Forelimb muscle (tissue), 1 donor: ENCODE data around the gene MISP3. TPM values are rescaled to one million over a fixed set of nuclear protein-coding genes. Genes with fewer than 3 reads are reported as not detected.

Source experiments
- DNase-seq: peaks from one replicate; pipeline ENCODE4 v3.0.0-alpha.2; 2013; ENCODE audit warnings: low read depth
- polyA plus RNA-seq: library from polyadenylated mRNA; unstranded; fragments of 120-200 nt; gene quantifications from one replicate; pipeline ENCODE4 v1.2.1, GENCODE V29; 2013; ENCODE audit not compliant: insufficient read length

The MISP3 gene
- polyA plus RNA-seq, 1 donor = 0.65 TPM

- DNase-seq = no peak
Observed at GRCh38 chr19:14053500-14053899, 19.1 kb upstream of the MISP3 start.

DNA sequence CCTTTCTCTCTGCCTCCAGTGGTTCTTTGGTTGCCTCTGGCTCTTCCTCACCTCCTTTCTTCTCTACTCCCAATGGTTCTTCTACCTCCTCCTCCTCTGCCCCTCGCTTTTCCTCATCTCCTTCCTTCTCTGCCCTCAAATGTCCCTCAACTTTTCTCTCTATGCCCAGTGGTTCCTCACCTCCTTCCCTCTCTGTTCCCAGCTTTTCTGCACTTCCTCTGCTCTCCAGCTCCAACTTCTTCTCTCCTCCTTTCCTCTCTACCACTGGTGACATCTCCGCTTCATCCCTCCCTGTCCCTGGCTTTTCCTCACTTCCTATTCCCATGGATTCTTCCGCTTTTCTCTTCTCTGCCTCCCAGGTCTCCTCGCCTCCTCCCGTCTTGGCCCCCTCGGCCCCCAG is 18.5 kb upstream of the MISP3 start:
- no peak for DNase-seq

GRCh38 chr19:14054721-14055120 is 17.9 kb upstream of the MISP3 start:
- DNase-seq = no peak

- DNase-seq = no peak
Observed at GRCh38 chr19:14055396-14055795, 17.2 kb upstream of the MISP3 start.

- DNase-seq = no peak
Observed at GRCh38 chr19:14056069-14056666, 16.4 kb upstream of the MISP3 start.

DNA sequence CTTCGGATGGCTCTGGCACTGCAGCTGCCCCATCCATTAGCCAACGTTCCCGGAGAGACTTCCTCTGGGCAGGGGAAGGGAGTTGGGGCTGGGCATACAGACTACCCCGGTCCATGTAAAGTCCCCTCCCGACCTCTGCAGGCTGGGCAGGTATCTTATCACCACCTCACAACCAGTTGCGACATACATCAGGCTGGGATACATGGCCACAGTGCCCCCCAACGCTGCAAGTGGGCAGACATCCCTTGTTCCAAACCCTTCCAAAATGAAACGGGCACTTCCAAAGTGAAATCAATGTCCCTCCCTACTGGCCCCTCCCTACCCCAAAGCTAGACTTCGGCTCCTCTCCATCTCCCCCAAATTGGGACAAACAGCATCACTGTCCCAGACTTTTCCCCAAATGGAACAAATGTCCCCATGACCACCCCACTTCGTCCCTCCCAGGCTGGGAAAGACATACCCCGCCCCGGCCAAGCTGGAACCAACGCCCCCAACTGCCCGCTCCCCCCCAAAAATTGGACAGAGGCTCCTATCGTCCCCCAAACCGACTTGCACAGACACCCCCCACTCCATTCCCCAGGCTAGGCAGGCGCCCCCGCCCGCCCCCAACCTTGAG is 15.7 kb upstream of the MISP3 start:
- no peak for DNase-seq

GRCh38 chr19:14058182-14059092 is 14.1 kb upstream of the MISP3 start:
- no peak for DNase-seq

GRCh38 chr19:14059093-14059480 is 13.5 kb upstream of the MISP3 start:
- DNase-seq = no peak

- DNase-seq = no peak
Observed at GRCh38 chr19:14059652-14060155, 12.9 kb upstream of the MISP3 start.

DNA sequence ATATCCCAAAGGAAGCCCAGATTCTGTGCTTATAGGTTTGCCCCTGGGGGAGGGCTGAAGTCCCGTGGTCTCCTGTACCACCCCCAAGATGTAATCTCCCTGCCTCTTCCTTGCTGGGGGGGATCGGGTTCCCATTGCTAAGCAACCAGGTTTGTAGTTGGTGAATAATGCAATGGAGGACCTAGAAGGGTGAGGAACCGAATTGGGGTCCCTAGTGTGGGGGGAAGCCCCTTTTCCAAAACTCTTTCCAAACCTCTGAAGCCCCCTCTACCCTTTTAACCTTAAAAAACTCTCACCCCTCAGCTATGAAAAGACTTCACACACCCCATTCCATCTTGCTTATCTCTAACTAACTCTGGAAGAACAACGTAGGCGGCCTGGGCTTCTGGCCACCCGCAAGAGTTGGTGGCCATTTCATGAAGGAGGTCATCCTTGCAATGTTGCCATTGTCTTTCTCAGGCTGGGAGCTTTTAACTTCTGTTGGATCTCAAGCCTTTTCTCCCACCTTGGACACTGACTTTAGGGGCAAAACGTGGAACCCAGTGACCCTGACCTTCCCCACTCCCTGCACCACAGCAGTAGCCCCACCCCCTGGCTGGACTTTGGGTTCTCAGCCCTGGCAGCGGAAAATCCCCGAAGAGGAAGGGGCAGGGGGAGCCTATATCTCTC is 11.4 kb upstream of the MISP3 start:
- no peak for DNase-seq

DNA sequence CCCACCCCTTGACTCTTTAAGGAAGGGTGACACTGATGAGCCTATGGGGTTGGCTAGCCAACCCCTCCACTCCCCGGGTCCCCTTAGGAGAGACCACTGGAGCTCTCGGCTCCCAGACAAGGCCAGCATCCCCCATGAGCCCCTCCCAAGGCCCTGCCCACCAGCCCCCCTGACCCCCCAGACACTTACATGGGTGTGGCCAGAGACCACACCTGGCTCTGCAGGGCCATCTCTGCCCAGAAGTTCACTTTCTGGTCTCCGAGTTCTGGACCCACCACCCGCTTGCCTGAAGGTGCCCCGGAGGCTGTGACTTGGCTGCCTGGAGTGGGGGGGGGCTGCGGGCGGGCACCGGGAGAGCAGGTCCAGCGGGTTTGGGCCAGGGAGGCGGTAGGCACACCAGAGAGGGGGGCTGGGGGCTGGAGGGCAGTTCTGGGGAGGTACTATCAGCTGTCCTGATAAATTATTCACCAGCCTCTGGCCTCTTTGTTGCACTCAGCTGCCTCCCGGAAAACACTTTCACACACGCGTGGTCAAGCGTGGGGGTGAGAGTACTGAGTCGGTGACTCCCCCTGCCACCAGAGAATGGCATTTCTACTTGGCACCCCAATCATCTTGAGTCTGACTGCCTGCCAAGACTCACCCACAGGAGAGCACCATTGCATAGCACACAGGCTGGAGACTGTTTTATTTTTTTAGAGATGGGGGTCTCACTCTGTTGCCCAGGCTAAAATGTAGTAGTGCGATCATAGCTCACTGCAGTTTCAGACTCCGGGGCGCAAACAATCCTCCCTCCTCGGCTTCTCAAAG is 10.6 kb upstream of the MISP3 start, which contains the start of gene PALM3:
Gene PALM3 (minus strand): TSS at position 326 of the 807 bp plus-strand sequence. CDS start 96 bp downstream, at position 230.
- no peak for DNase-seq

- no peak for DNase-seq
Observed at GRCh38 chr19:14062558-14062855, 10.1 kb upstream of the MISP3 start.

- DNase-seq = no peak
Observed at GRCh38 chr19:14063105-14063504, 9.5 kb upstream of the MISP3 start.

DNA sequence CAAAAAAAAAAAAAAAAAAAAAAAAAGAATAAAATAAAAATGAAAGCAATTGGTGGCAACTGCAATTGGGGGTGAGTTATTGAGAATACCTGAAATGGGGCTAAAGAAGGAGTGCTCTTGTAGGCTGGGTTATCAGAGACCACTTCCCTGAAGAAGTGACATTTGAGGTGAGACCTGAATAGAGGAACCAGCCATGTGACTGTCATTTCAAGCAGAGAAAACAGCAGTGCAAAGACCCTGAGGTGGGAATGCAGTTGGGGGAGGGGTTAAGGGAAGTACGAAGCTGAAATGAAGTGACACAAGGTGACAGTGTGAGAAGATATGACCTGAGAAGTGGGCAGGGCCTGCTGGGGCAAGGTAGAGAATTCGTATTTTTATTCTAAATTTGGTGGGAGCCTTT is 6.5 kb upstream of the MISP3 start:
- no peak for DNase-seq

GRCh38 chr19:14070268-14071050 is 2.1 kb upstream of the MISP3 start:
- DNase-seq = no peak

- DNase-seq = no peak
Observed at GRCh38 chr19:14073261-14073924, 807 bp downstream of the MISP3 start.

DNA sequence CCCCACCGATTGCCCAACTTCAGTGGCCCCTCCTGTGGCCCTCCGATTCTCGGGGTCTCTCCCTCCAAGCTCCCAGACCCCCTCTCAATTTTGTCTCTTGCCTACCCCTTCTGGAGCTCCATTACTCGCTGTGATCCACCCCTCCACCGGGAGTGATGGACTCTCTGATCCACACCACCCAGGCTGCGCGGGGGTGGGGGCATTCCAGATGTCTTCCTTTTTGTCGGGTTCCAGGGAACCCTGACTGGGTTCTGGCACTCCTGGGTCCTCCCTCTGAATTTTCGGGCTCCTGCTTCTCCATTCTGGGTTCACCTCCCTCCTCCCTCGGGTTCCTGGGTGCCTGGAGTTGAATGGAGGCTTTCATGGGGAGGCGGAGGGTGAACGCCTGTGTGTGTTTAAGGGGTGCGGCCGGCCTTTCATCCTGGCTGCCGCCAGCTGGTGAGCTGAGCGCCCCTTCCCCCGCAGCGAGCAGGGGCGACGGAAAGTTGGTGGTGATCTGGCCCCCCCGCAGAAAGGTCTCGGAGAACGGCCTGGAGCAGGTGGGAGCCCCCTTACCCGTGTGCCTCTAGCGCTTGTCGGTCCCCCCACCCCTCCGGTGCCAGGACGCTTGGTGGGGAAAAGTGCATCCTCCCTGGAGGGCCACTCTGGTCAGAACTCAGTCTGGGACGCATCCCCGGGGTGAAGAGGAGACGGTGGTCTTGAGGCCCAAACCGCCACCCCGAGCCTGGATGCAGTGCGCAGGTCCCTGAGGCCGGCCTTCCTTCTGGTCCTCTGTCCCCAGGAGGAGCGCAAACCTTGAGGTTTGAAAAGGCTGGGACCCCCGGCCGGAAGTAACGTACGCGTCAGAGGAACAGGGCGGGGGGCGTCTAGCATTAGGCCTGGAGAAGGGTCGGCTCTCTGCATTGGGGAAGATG is 1.6 kb downstream of the MISP3 start:
- no peak for DNase-seq

DNA sequence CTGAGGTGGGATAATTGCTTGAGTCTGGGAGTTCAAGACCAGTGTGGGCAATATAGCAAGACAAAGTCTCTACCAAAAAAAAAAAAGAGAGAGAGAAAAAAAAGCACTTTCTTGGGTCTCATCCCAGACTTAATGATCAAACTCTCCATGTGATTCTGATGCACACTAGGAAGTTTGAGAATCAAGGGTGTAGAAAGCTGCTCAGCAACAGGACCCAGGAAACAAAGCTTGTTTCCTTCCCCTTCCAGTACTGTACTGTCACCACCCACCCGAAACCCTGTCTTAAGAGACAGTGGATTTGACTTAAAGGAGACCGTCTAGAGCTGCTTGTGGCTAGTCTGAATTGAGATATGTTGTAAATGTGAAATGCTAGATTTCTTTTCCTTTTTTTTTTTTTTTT is 5.8 kb downstream of the MISP3 start:
- no peak for DNase-seq
